H9 (cell line): ENCODE measurements around the gene TRIM38. TPM values are rescaled to one million over a fixed set of nuclear protein-coding genes. Genes with fewer than 3 reads are reported as not detected.

Experiments
- DNase-seq: peaks from one replicate; pipeline ENCODE4 v3.0.0-alpha.2; 2017
- H2AFZ ChIP-seq: one replicate; pipeline ENCODE4 v1.6.1; 2013; ENCODE audit warnings: mild to moderate bottlenecking, low read length, control low read depth, moderate library complexity
- H2AK5ac ChIP-seq: 2 replicates; pipeline ENCODE4 v1.6.1; 2013; ENCODE audit warnings: low read length, control low read depth, mixed read lengths; ENCODE audit not compliant: insufficient read length
- H2BK120ac ChIP-seq: one replicate; pipeline ENCODE4 v1.6.1; 2013; ENCODE audit warnings: low read depth, mild to moderate bottlenecking, low read length, control low read depth, inconsistent platforms; ENCODE audit not compliant: poor library complexity, severe bottlenecking
- H2BK12ac ChIP-seq: 2 replicates; pipeline ENCODE4 v1.6.1; 2013; ENCODE audit warnings: low read length, control low read depth, mixed read lengths, low read depth; ENCODE audit not compliant: insufficient read length
- H2BK15ac ChIP-seq: 2 replicates; pipeline ENCODE4 v1.6.1; 2013; ENCODE audit warnings: low read depth, low read length, control low read depth
- H2BK20ac ChIP-seq: one replicate; pipeline ENCODE4 v1.6.1; 2013; ENCODE audit warnings: low read depth, mild to moderate bottlenecking, low read length, control low read depth, inconsistent platforms; ENCODE audit not compliant: poor library complexity, severe bottlenecking
- H2BK5ac ChIP-seq: 2 replicates; pipeline ENCODE4 v1.6.1; 2013; ENCODE audit warnings: low read length, control low read depth, mixed read lengths; ENCODE audit not compliant: insufficient read length
- H3K14ac ChIP-seq: 2 replicates; pipeline ENCODE4 v1.6.1; 2013; ENCODE audit warnings: low read length, control low read depth; ENCODE audit not compliant: insufficient read depth
- H3K18ac ChIP-seq: 2 replicates; pipeline ENCODE4 v1.6.1; 2013; ENCODE audit warnings: low read depth, mild to moderate bottlenecking, mixed read lengths, low read length, control low read depth; ENCODE audit not compliant: insufficient read length
- H3K23ac ChIP-seq: 2 replicates; pipeline ENCODE4 v1.6.1; 2013; ENCODE audit warnings: low read length, control low read depth, mixed read lengths, low read depth; ENCODE audit not compliant: insufficient read length
- H3K23me2 ChIP-seq: 2 replicates; pipeline ENCODE4 v1.6.1; 2013; ENCODE audit warnings: low read depth, mild to moderate bottlenecking, mixed read lengths, low read length, control low read depth; ENCODE audit not compliant: insufficient read length, poor library complexity, severe bottlenecking
- H3K27ac ChIP-seq: 2 replicates; pipeline ENCODE4 v1.5.1; 2013; ENCODE audit warnings: low read length, control low read depth, mixed read lengths, low read depth; ENCODE audit not compliant: insufficient read length
- H3K27me3 ChIP-seq: 2 replicates; pipeline ENCODE4 v1.6.1; 2013; ENCODE audit warnings: low read length, control low read depth, inconsistent platforms; ENCODE audit not compliant: insufficient read depth
- H3K4ac ChIP-seq: 2 replicates; pipeline ENCODE4 v1.6.1; 2013; ENCODE audit warnings: low read depth, mild to moderate bottlenecking, control low read depth, inconsistent platforms, low read length, moderate library complexity
- H3K4me1 ChIP-seq: 2 replicates; pipeline ENCODE4 v1.6.1; 2013; ENCODE audit warnings: low read length, control low read depth, inconsistent platforms; ENCODE audit not compliant: insufficient read depth
- H3K4me2 ChIP-seq: 2 replicates; pipeline ENCODE4 v1.6.1; 2013; ENCODE audit warnings: low read length, control low read depth, mixed read lengths; ENCODE audit not compliant: insufficient read length, insufficient read depth
- H3K56ac ChIP-seq: 2 replicates; pipeline ENCODE4 v1.6.1; 2013; ENCODE audit warnings: low read depth, mild to moderate bottlenecking, mixed read lengths, low read length, control low read depth; ENCODE audit not compliant: insufficient read length
- H3K79me1 ChIP-seq: 2 replicates; pipeline ENCODE4 v1.6.1; 2013; ENCODE audit warnings: low read depth, mild to moderate bottlenecking, moderate library complexity, low read length, control low read depth, inconsistent platforms; ENCODE audit not compliant: insufficient read depth, poor library complexity, severe bottlenecking
- H3K79me2 ChIP-seq: 2 replicates; pipeline ENCODE4 v1.6.1; 2013; ENCODE audit warnings: low read length, control low read depth, inconsistent platforms; ENCODE audit not compliant: insufficient read depth
- H3K9ac ChIP-seq: 2 replicates; pipeline ENCODE4 v1.6.1; 2013; ENCODE audit warnings: low read length, control low read depth, mixed read lengths; ENCODE audit not compliant: insufficient read length; ENCODE audit errors: extremely low read depth
- H3K9me3 ChIP-seq: one replicate; pipeline ENCODE4 v1.6.1; 2013; ENCODE audit warnings: low read depth, low read length, inconsistent platforms; ENCODE audit not compliant: control insufficient read depth
- H3T11ph ChIP-seq: one replicate; pipeline ENCODE4 v1.6.1; 2013; ENCODE audit warnings: mild to moderate bottlenecking, low read length, control low read depth, inconsistent platforms
- H4K20me1 ChIP-seq: one replicate; pipeline ENCODE4 v1.6.1; 2013; ENCODE audit not compliant: control insufficient read depth, insufficient read length, insufficient read depth
- H4K5ac ChIP-seq: 2 replicates; pipeline ENCODE4 v1.6.1; 2013; ENCODE audit warnings: low read depth, mild to moderate bottlenecking, mixed read lengths, low read length, control low read depth; ENCODE audit not compliant: insufficient read length
- H4K8ac ChIP-seq: replicated peaks from 2 replicates; pipeline ENCODE4 v1.6.1; 2013; ENCODE audit warnings: low read length, control low read depth, mixed read lengths, low read depth; ENCODE audit not compliant: insufficient read length
- H4K91ac ChIP-seq: 2 replicates; pipeline ENCODE4 v1.6.1; 2013; ENCODE audit warnings: low read depth, mild to moderate bottlenecking, moderate library complexity, mixed read lengths, low read length, control low read depth; ENCODE audit not compliant: insufficient read length
- H3K27ac Mint-ChIP-seq, 3 experiments: 2 replicates in 2 of 3; 3 replicates in 1 of 3; pipeline ENCODE4 v1.8.0; 2020 to 2021; ENCODE audit warnings: mixed read lengths in 3 of 3, mild to moderate bottlenecking in 1 of 3, moderate library complexity in 1 of 3
- H3K27me3 Mint-ChIP-seq: 2 replicates; pipeline ENCODE4 v1.8.0; 2021; ENCODE audit warnings: low read depth, mild to moderate bottlenecking, moderate library complexity, mixed read lengths
- H3K36me3 Mint-ChIP-seq, 3 experiments: 2 replicates in 2 of 3; 3 replicates in 1 of 3; pipeline ENCODE4 v1.8.0; 2020 to 2021; ENCODE audit warnings: low read depth in 3 of 3, mixed read lengths in 3 of 3; ENCODE audit not compliant: insufficient read depth in 1 of 3
- H3K4me1 Mint-ChIP-seq, 2 experiments: 2 replicates each; pipeline ENCODE4 v1.8.0; 2020; ENCODE audit warnings: mixed read lengths in 2 of 2
- H3K4me3 Mint-ChIP-seq, 2 experiments: 2 replicates in 1 of 2; 3 replicates in 1 of 2; pipeline ENCODE4 v1.8.0; 2020 to 2021; ENCODE audit warnings: mild to moderate bottlenecking in 2 of 2, mixed read lengths in 2 of 2, moderate library complexity in 1 of 2
- H3K9me3 Mint-ChIP-seq, 2 experiments: 2 replicates in 1 of 2; 3 replicates in 1 of 2; pipeline ENCODE4 v1.8.0; 2020; ENCODE audit warnings: mild to moderate bottlenecking in 2 of 2, mixed read lengths in 2 of 2, moderate library complexity in 1 of 2
- CTCF ChIP-seq: fragments of 200-600 bp; sonication (generic); conservative IDR thresholded peaks from 3 replicates; pipeline ENCODE4 v1.8.0; 2021; ENCODE audit warnings: antibody characterized with exemption, mild to moderate bottlenecking
- WGBS: extraction: QIAGEN DNeasy Blood & Tissue Kit; methylation state at CpG from one replicate; pipeline ENCODE4 v1.1.7; 2013; ENCODE audit warnings: missing lambda C conversion rate, low lambda C conversion rate, mixed read lengths; ENCODE audit not compliant: insufficient read length; ENCODE audit errors: extremely low coverage; 5-methylcytosine and 5-hydroxymethylcytosine counted together
- total RNA-seq: library from RNA; stranded (reverse); gene quantifications from 2 replicates; pipeline ENCODE4 v1.2.1, GENCODE V29; 2021

TRIM38 gene
- total RNA-seq, 1 experiment from 2014 or later: 0.61 TPM

- no peaks in the 10 kb centered on the region for H4K20me1 ChIP-seq
- no peak overlapping the region for H2AFZ ChIP-seq
- H3K27ac Mint-ChIP-seq: peak overlapping the region in 1 of 3 experiments; percentile 75; a peak in 3 of 7 replicates
These were observed 29.3 kb downstream of the TRIM38 start for GRCh38 chr6:25991785-25992412.

More at GRCh38 chr6:25991785-25992412, 29.3 kb downstream of the TRIM38 start:
- Histone ChIP-seq H3K9me3 (no peaks in the 10 kb centered on the region), H3K23me2 (peaks cover 10% of the 10 kb centered on the region), H2BK20ac (no peak overlapping the region), H3K4ac (no peak overlapping the region), H3K79me2 (no peaks in the 10 kb centered on the region), H3K4me2 (peak overlapping the region; percentile 95), H2BK12ac (no peak overlapping the region), H3K27ac (no peak overlapping the region), H4K8ac (no peak overlapping the region), H3K23ac (no peak overlapping the region), H2BK5ac (no peak overlapping the region), H3K56ac (no peak overlapping the region), H3T11ph (no peak overlapping the region), H3K4me1 (no peaks in the 10 kb centered on the region; the same call in 1 of the 2 replicates), H2BK15ac (no peak overlapping the region), H3K27me3 (no peaks in the 10 kb centered on the region), H3K9ac (peak overlapping the region; percentile 51), H2BK120ac (no peak overlapping the region), H2AK5ac (no peak overlapping the region), H4K91ac (no peak overlapping the region), H3K18ac (peak overlapping the region; percentile 47), H4K5ac (no peak overlapping the region), H3K79me1 (no peaks in the 10 kb centered on the region), H3K14ac (peak overlapping the region; percentile 49; the same call in 1 of the 2 replicates)
- Mint-ChIP-seq H3K27me3 (no peaks in the 10 kb centered on the region), H3K9me3 (no peaks in the 10 kb centered on the region), H3K4me1 (peaks cover 36 to 37% of the 10 kb centered on the region in 2 experiments), H3K4me3 (peak overlapping the region; percentile 82 to 87), H3K36me3 (no peaks in the 10 kb centered on the region)
- TF ChIP-seq CTCF: no peak
- WGBS: no CpG with 5 or more reads among the region's 30 CpGs
- peak; percentile 63 for DNase-seq
